ENCODE data around the gene FBXO34. TPM values are rescaled to one million over a fixed set of nuclear protein-coding genes. Genes with fewer than 3 reads are reported as not detected.

FBXO34 gene
- total RNA-seq, 2 donors from 2014 or later: 16.0 to 21.6 TPM

GRCh38 chr14:55366271-55366670 lies 95.0 kb downstream of the FBXO34 start:
- Histone ChIP-seq H3K4me1 (ENCODE audit: control insufficient read depth in 1 of 2, low read depth in 2 of 2) (no peaks in the 10 kb centered on the region), H3K9me3 (no peaks in the 10 kb centered on the region), H3K27me3 (replicated peaks; ENCODE audit: insufficient read depth) (no peaks in the 10 kb centered on the region), H3K36me3 (peaks cover 25% of the 10 kb centered on the region), H3K27ac (no peak overlapping the region), H3K4me3 (no peak overlapping the region)
- no peak for ATAC-seq (ENCODE audit: insufficient number of reproducible peaks, low FRiP score, low read depth)
- TF ChIP-seq CTCF (IDR thresholded peaks at IDR 0.05): no peak
- DNase-seq (ENCODE audit: low spot score): no peak

- no peaks in the 10 kb centered on the region for H3K4me1 ChIP-seq (ENCODE audit: control insufficient read depth in 1 of 2, low read depth in 2 of 2)
- TF ChIP-seq CTCF (IDR thresholded peaks at IDR 0.05): no peak
- no peak overlapping the region for H3K4me3 ChIP-seq
- DNase-seq (ENCODE audit: low spot score) (no peak), ATAC-seq (ENCODE audit: insufficient number of reproducible peaks, low FRiP score, low read depth) (no peak)
- peaks cover 23% of the 10 kb centered on the region for H3K36me3 ChIP-seq
- H3K9me3 ChIP-seq: no peaks in the 10 kb centered on the region
- H3K27ac ChIP-seq: no peak overlapping the region
- no peaks in the 10 kb centered on the region for H3K27me3 ChIP-seq (replicated peaks; ENCODE audit: insufficient read depth)
Measured at GRCh38 chr14:55370883-55371455, 99.7 kb downstream of the FBXO34 start.

GRCh38 chr14:55372423-55372822 lies 101.2 kb downstream of the FBXO34 start:
- no peak overlapping the region for H3K4me3 ChIP-seq
- H3K9me3 ChIP-seq: no peaks in the 10 kb centered on the region
- no peaks in the 10 kb centered on the region for H3K27me3 ChIP-seq (replicated peaks; ENCODE audit: insufficient read depth)
- DNase-seq (ENCODE audit: low spot score): no peak
- no peak for ATAC-seq (ENCODE audit: insufficient number of reproducible peaks, low FRiP score, low read depth)
- peaks cover 37% of the 10 kb centered on the region for H3K36me3 ChIP-seq
- H3K27ac ChIP-seq: no peak overlapping the region
- TF ChIP-seq CTCF (IDR thresholded peaks at IDR 0.05): no peak
- H3K4me1 ChIP-seq (ENCODE audit: control insufficient read depth in 1 of 2, low read depth in 2 of 2): no peaks in the 10 kb centered on the region

- H3K4me3 ChIP-seq: no peak overlapping the region
- H3K9me3 ChIP-seq: no peaks in the 10 kb centered on the region
- H3K27ac ChIP-seq: no peak overlapping the region
- peaks cover 38% of the 10 kb centered on the region for H3K36me3 ChIP-seq
- ATAC-seq (ENCODE audit: insufficient number of reproducible peaks, low FRiP score, low read depth) (no peak), DNase-seq (ENCODE audit: low spot score) (no peak)
- TF ChIP-seq CTCF (IDR thresholded peaks at IDR 0.05): no peak
- H3K4me1 ChIP-seq (ENCODE audit: control insufficient read depth in 1 of 2, low read depth in 2 of 2): no peaks in the 10 kb centered on the region
- no peaks in the 10 kb centered on the region for H3K27me3 ChIP-seq (replicated peaks; ENCODE audit: insufficient read depth)
Measured at GRCh38 chr14:55372825-55373224, 101.6 kb downstream of the FBXO34 start.

- Histone ChIP-seq H3K4me1 (ENCODE audit: control insufficient read depth in 1 of 2, low read depth in 2 of 2) (no peaks in the 10 kb centered on the region), H3K4me3 (no peak overlapping the region), H3K27me3 (replicated peaks; ENCODE audit: insufficient read depth) (no peaks in the 10 kb centered on the region), H3K27ac (peak overlapping the region in 1 of 2 donors; percentile 9), H3K9me3 (no peaks in the 10 kb centered on the region), H3K36me3 (peaks cover 42% of the 10 kb centered on the region)
- DNase-seq (ENCODE audit: low spot score): no peak
- ATAC-seq (ENCODE audit: insufficient number of reproducible peaks, low FRiP score, low read depth): no peak
- no peak for TF ChIP-seq CTCF (IDR thresholded peaks at IDR 0.05)
Measured at GRCh38 chr14:55373784-55374705, 102.8 kb downstream of the FBXO34 start.
